Measurements from ENCODE around the gene ABCD2. TPM values are rescaled to one million over a fixed set of nuclear protein-coding genes. Genes with fewer than 3 reads are reported as not detected.
"Not testable (repeated sequence)": the region's sequence is repeated elsewhere in the genome, so short reads cannot be mapped to it uniquely, and the experiment has no call there.

ABCD2 gene
- total RNA-seq, 1 donor, result under 0.01 TPM

- no peak for TF ChIP-seq CTCF (IDR thresholded peaks at IDR 0.05; ENCODE audit: insufficient read depth, low read length)
- H3K4me3 ChIP-seq (ENCODE audit: low read depth, low read length), result no peak overlapping the region
- DNase-seq (ENCODE audit: low read depth), result no peak
Measured at GRCh38 chr12:39606712-39607423, 12.7 kb downstream of the ABCD2 start.

GRCh38 chr12:39605996-39606395, 13.6 kb downstream of the ABCD2 start:
- no peak for TF ChIP-seq CTCF (IDR thresholded peaks at IDR 0.05; ENCODE audit: insufficient read depth, low read length)
- no peak overlapping the region for H3K4me3 ChIP-seq (ENCODE audit: low read depth, low read length)
- no peak for DNase-seq (ENCODE audit: low read depth)

GRCh38 chr12:39605501-39605900, 14.1 kb downstream of the ABCD2 start:
- DNase-seq (ENCODE audit: low read depth), result no peak
- H3K4me3 ChIP-seq (ENCODE audit: low read depth, low read length), result no peak overlapping the region
- TF ChIP-seq CTCF (IDR thresholded peaks at IDR 0.05; ENCODE audit: insufficient read depth, low read length), result no peak

GRCh38 chr12:39603065-39603464, 16.5 kb downstream of the ABCD2 start:
- no peak overlapping the region for H3K4me3 ChIP-seq (ENCODE audit: low read depth, low read length)
- no peak for TF ChIP-seq CTCF (IDR thresholded peaks at IDR 0.05; ENCODE audit: insufficient read depth, low read length)
- DNase-seq (ENCODE audit: low read depth), result no peak

GRCh38 chr12:39601951-39602350, 17.7 kb downstream of the ABCD2 start:
- H3K4me3 ChIP-seq (ENCODE audit: low read depth, low read length); DNase-seq (ENCODE audit: low read depth): not testable (repeated sequence)

- TF ChIP-seq CTCF (IDR thresholded peaks at IDR 0.05; ENCODE audit: insufficient read depth, low read length), result no peak
- DNase-seq (ENCODE audit: low read depth), result no peak
Measured at GRCh38 chr12:39595928-39596327, 23.7 kb downstream of the ABCD2 start.

GRCh38 chr12:39592295-39592694, 27.3 kb downstream of the ABCD2 start:
- no peak overlapping the region for H3K4me3 ChIP-seq (ENCODE audit: low read depth, low read length)
- DNase-seq (ENCODE audit: low read depth), result no peak
- no peak for TF ChIP-seq CTCF (IDR thresholded peaks at IDR 0.05; ENCODE audit: insufficient read depth, low read length)

More at GRCh38 chr12:39595928-39596327, 23.7 kb downstream of the ABCD2 start:
- no peak overlapping the region for H3K4me3 ChIP-seq (ENCODE audit: low read depth, low read length)
